Chondrocyte (in vitro differentiated cells): Measurements from ENCODE around the gene RNASE13. TPM values are rescaled to one million over a fixed set of nuclear protein-coding genes. Genes with fewer than 3 reads are reported as not detected.

Source experiments
- DNase-seq: peaks from one replicate; pipeline ENCODE4 v3.0.0; 2021; ENCODE audit warnings: mixed read lengths, low spot score
- H3K27ac Mint-ChIP-seq: one replicate; pipeline ENCODE4 v1.8.0; 2021; ENCODE audit warnings: mild to moderate bottlenecking, moderate library complexity, mixed read lengths; ENCODE audit not compliant: unreplicated experiment
- H3K27me3 Mint-ChIP-seq: 2 replicates; pipeline ENCODE4 v1.8.0; 2021; ENCODE audit warnings: low read depth, mixed read lengths
- H3K36me3 Mint-ChIP-seq: 2 replicates; pipeline ENCODE4 v1.8.0; 2021; ENCODE audit warnings: low read depth, mixed read lengths
- H3K4me1 Mint-ChIP-seq: 2 replicates; pipeline ENCODE4 v1.8.0; 2021; ENCODE audit warnings: low read depth, mild to moderate bottlenecking, mixed read lengths
- H3K4me3 Mint-ChIP-seq: one replicate; pipeline ENCODE4 v1.8.0; 2021; ENCODE audit warnings: mild to moderate bottlenecking, moderate library complexity, mixed read lengths; ENCODE audit not compliant: unreplicated experiment
- H3K9me3 Mint-ChIP-seq: 2 replicates; pipeline ENCODE4 v1.8.0; 2021; ENCODE audit warnings: low read depth, mixed read lengths
- total RNA-seq: library from RNA; stranded (reverse); gene quantifications from 3 replicates; pipeline ENCODE4 v1.2.1, GENCODE V29; 2021
- TF ChIP-seq, protein P1 (sequence below): fragments of 200-600 bp; sonication (generic); IDR thresholded peaks from 2 replicates; pipeline ENCODE4 v1.5.0; 2021; ENCODE audit warnings: antibody characterized with exemption, mild to moderate bottlenecking, moderate library complexity

The RNASE13 gene
- total RNA-seq, 1 donor from 2014 or later: not detected

DNA sequence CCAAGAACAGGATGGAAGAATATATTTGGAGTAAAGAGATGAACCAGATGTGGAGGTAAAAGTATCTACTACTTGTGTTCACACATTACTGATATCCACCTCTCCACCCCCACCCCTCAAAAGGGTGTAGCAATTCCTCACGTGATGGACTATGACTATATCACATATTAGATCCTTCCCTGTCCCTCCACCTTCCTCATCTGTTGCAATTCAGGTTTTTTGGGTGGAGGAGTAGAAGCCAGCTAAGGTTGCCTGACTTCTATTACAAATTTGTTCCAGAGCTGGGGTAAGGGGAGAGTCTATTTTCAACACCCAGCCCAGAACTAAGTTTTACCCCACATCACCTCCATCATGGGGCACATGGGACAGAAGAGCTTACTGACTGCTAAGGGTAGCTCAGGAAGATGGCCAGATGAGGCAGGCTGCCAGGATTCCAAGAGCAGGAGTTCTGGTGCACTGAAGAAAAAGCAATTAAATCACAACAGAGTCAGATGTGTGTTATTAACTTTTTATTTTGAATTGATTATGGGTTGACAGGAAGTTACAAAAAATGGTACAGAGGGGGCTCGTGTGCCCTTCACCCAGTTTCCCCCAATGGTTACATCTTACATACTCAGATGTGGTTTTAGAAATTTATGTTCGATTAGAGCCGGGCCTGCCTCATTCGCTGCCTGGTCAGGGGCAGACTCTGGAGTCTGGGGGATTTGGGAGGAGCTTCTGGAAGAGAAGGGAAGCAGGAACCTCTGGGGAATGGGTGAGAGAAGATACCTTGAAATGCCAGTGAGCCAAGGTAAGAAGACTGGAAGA lies 2.1 kb downstream of the RNASE13 start:
- H3K4me3 Mint-ChIP-seq: no peak overlapping the region
- DNase-seq: no peak
- H3K9me3 Mint-ChIP-seq: no peaks in the 10 kb centered on the region
- H3K4me1 Mint-ChIP-seq: no peaks in the 10 kb centered on the region
- no peak overlapping the region for H3K27ac Mint-ChIP-seq
- TF ChIP-seq, protein P1, sequence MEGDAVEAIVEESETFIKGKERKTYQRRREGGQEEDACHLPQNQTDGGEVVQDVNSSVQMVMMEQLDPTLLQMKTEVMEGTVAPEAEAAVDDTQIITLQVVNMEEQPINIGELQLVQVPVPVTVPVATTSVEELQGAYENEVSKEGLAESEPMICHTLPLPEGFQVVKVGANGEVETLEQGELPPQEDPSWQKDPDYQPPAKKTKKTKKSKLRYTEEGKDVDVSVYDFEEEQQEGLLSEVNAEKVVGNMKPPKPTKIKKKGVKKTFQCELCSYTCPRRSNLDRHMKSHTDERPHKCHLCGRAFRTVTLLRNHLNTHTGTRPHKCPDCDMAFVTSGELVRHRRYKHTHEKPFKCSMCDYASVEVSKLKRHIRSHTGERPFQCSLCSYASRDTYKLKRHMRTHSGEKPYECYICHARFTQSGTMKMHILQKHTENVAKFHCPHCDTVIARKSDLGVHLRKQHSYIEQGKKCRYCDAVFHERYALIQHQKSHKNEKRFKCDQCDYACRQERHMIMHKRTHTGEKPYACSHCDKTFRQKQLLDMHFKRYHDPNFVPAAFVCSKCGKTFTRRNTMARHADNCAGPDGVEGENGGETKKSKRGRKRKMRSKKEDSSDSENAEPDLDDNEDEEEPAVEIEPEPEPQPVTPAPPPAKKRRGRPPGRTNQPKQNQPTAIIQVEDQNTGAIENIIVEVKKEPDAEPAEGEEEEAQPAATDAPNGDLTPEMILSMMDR: no peak
- H3K27me3 Mint-ChIP-seq: peaks cover 12% of the 10 kb centered on the region
- H3K36me3 Mint-ChIP-seq: no peaks in the 10 kb centered on the region

DNA sequence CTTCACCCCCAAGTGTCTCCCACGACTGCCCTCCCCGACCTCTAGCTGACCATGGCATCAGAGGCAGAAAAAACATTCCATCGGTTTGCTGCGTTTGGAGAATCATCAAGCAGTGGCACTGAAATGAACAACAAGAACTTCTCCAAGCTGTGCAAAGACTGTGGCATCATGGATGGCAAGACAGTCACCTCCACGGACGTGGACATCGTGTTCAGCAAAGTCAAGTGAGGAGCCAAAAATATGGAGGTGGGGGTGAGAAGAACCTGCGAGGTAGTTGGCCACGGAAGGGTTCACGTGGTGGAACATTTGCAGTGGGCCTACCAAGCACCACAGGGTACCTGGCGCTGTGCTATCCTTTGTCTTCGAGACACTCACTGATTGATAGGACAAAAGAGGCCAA lies 4.1 kb downstream of the RNASE13 start:
- H3K4me1 Mint-ChIP-seq: peaks cover 3% of the 10 kb centered on the region
- H3K4me3 Mint-ChIP-seq: no peak overlapping the region
- H3K36me3 Mint-ChIP-seq: no peaks in the 10 kb centered on the region
- TF ChIP-seq, protein P1: no peak
- H3K27ac Mint-ChIP-seq: no peak overlapping the region
- no peaks in the 10 kb centered on the region for H3K9me3 Mint-ChIP-seq
- DNase-seq: no peak
- peaks cover 12% of the 10 kb centered on the region for H3K27me3 Mint-ChIP-seq

DNA sequence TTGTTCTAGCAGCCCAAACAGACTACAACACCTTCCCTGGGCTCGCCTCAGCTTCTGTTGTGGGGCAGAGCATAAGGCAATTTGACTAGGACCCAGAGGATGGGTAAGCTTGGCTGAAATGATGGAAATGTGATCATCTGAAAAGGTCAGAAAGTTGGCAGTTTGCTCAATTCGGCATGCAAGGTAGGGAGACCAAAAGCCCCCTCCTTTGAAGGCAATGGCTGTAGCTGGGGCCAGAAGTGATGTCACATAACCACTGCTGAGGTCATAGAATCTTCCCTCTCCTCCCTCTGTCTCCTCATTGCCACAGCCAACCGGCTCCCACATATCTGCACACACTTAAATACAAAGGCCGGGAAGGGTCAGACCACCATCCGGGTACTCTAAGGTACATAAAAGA lies 4.7 kb downstream of the RNASE13 start, which contains the start of gene TPPP2:
TPPP2 (plus strand) TSS at position 301 of the 400 bp plus-strand sequence. CDS start 365 bp downstream, outside the sequence.
- no peak within 1 kb of the TSS for H3K4me3 Mint-ChIP-seq
- TF ChIP-seq, protein P1: no peak
- H3K27me3 Mint-ChIP-seq: peaks cover 10% of the 10 kb centered on the region
- no peak within 1 kb of the TSS for H3K27ac Mint-ChIP-seq
- no peaks in the 10 kb centered on the region for H3K36me3 Mint-ChIP-seq
- H3K4me1 Mint-ChIP-seq: peaks cover 5% of the 10 kb centered on the region
- no peak for DNase-seq
- no peaks in the 10 kb centered on the region for H3K9me3 Mint-ChIP-seq

DNA sequence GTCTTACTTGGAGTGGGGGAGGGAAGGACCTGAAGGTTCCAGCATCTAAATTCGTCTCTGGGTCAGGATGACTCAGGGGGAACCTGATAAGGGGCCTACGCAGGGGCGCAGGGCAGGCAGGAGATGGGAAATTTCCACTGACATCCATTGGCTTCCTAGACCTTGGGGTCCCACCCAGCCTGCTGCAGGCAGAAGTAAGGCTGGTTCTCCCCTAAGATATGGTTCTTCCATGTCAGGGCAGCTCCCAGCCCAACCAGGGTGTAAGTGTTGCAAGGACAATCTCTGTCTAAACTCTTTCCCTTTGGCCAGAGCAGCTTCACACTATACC lies 7.7 kb downstream of the RNASE13 start:
- Mint-ChIP-seq H3K27me3 (peaks cover 17% of the 10 kb centered on the region), H3K36me3 (no peaks in the 10 kb centered on the region), H3K9me3 (no peaks in the 10 kb centered on the region), H3K4me1 (peaks cover 10% of the 10 kb centered on the region), H3K4me3 (no peak overlapping the region), H3K27ac (no peak overlapping the region)
- no peak for DNase-seq
- TF ChIP-seq, protein P1: no peak

DNA sequence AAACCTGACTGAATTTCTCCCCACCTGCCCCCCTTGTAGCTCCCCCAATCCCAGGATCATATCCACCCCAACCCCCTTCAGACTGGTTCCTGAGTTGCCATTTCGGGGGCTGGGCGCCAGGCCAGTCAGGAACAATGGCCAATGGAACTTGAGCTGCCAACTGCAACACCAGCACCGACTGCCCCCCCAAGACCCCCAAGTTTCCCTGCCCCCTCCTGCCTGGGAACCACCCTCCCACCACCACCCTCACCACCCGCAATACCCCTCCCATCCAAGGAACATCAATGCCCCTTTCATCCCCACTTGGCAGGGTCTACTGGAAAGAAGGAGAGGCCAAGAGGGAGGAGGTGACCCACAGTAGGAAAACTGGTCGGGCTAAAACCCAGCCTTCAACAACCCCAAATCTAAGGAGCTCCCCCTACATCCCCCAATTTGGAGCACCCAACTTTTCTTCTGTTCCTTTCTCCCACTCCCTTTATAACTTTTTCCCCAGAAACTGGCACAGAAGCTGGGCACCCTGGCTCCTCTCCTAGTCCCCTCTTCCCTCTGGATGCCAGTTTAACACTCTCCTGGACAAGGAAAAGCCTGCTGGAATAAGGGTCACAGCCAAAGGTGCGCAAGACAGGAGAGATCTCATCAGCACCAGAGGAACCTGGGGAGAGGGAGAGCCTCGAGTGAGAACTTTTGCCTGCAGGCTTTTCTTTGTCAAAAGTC lies 8.2 kb downstream of the RNASE13 start:
- H3K27ac Mint-ChIP-seq: no peak overlapping the region
- TF ChIP-seq, protein P1: no peak
- peaks cover 10% of the 10 kb centered on the region for H3K4me1 Mint-ChIP-seq
- no peak for DNase-seq
- H3K36me3 Mint-ChIP-seq: no peaks in the 10 kb centered on the region
- H3K27me3 Mint-ChIP-seq: peaks cover 12% of the 10 kb centered on the region
- no peak overlapping the region for H3K4me3 Mint-ChIP-seq
- no peaks in the 10 kb centered on the region for H3K9me3 Mint-ChIP-seq
